Lung microvascular endothelial cell (primary cell): ENCODE results near the gene RPL29. TPM values are rescaled to one million over a fixed set of nuclear protein-coding genes. Genes with fewer than 3 reads are reported as not detected.
"Not testable (repeated sequence)": the region's sequence is repeated elsewhere in the genome, so short reads cannot be mapped to it uniquely, and the experiment has no call there.

Experiments used
- DNase-seq, 2 donors: peaks; one replicate each; pipeline versions ENCODE4 v3.0.0 to v3.0.0-alpha.2; 2010; ENCODE audit warnings: low read depth in 2 of 2
- total RNA-seq: library from RNA; depleted of rRNA; stranded (reverse); fragments of >200 nt; gene quantifications from 2 replicates; pipeline ENCODE4 v1.2.1, GENCODE V29; 2014

The RPL29 gene
- 760 and 1,004 TPM in 2 replicates for total RNA-seq

DNA sequence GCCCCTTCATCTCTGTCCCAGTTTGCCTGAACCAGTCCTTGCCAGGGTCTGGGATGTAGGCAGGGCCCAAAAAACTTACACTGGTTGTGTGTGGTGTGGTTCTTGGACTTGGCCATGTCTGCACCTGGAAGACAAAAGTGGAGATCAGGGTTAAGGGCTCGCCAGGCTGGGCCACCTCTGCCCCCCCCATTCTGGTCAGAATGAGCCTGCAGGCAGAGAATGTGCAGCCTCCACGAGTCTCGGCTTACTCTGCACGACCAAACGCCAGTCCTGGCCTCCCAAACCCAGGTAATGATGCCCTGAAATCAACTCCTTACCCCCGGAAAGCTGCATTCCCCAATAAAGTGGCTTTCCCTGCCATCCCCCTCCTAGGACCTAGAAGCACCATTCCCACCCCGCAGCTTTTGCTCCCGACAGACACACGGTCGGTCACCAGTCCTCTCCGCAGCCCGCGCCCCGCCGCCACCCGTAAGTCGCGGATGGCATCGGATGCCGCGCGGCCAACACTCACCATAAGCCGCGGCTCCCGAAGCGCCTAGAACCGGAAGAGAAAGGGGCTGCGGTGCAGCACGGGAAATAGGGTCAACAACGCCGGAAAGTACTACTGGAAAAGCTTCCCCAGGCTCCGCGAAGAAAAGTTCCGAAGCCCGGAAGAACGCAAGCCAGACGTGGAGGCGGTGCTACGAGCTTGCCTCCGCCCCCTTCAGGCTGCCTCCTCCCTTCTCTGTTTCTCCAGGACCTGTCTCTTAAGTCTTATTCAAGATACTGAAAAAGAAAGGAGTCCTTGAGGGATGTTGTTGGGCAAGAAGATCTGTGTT lies at the start of gene RPL29:
RPL29 (minus strand) TSS at position 550 of the 818 bp plus-strand sequence; CDS start at position 116, 434 bp downstream.
- DNase-seq = peak; percentile 95 to 97

DNA sequence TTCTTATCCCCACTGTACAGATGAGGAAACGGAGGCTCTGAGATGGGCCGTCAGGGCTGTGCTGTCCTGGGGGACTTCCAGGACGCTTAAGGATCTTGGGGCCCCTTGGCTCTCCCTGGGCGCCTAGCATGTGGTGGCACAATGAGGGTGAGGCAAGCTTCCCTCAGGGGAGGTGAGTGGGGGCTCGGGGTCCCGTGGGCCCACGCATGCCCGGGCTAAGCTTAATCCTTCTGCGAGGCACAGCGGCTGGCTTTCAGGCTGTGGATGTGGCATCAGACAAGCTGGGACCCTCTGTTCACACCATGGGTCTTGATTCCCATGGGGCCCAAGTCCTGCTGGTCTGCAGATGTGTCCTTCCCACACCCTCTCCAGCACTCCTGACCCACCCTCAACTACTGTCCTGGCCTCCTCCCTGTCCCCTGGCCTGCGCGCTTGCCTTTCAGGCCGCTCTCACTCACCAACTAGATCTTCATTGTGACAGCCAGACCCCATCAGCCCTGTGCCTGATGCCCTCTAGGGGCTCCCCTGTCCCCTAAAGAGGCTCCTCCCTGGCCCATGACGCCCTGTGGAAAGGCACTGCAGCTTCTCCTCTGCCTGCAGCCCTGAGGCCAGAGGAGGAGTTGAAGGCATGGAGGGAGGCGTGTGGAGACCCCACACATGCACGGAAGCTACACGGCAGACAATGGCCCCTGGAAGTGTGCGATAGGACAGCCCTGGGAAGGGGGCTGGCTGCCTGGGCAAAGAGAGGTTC lies 49.3 kb upstream of the RPL29 start:
- no peak for DNase-seq

DNA sequence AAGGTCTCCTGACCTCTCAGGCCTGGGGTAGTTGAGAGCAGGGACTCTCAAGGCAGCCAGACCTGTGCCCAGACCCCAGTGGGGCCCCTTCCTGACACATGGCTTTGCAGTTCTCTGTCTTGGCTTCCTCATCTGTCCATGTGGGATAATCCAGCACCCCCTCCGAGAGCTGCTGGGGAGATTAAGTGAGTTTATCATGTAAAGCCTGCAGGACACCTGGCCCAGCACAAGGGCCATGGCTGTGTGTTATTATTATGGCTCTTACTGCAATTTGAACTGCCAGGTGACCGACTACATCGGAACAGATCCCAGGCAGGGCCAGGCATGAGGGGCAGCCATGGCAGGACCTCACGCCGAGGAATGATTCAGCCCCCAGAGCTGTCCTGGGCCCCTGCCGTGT lies 48.1 kb upstream of the RPL29 start:
- no peak for DNase-seq

DNA sequence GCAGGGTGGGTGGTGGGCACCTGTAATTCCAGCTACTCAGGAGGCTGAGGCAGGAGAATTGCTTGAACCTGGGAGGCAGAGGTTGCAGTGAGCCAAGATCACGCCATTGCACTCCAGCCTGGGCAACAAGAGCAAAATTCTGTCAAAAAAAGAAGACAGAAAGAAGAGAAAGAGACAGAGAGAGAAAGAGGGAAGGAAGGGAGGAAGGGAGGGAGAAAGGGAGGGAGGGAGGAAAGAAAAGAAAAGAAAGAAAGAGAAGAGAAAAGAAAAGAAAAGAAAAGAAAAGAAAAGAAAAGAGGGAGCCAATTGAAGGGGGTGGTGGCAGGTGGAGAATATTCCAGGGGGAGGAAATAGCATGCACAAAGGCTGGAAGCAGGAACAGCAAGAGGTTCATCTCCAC lies 47.3 kb upstream of the RPL29 start:
- DNase-seq = not testable (repeated sequence)

DNA sequence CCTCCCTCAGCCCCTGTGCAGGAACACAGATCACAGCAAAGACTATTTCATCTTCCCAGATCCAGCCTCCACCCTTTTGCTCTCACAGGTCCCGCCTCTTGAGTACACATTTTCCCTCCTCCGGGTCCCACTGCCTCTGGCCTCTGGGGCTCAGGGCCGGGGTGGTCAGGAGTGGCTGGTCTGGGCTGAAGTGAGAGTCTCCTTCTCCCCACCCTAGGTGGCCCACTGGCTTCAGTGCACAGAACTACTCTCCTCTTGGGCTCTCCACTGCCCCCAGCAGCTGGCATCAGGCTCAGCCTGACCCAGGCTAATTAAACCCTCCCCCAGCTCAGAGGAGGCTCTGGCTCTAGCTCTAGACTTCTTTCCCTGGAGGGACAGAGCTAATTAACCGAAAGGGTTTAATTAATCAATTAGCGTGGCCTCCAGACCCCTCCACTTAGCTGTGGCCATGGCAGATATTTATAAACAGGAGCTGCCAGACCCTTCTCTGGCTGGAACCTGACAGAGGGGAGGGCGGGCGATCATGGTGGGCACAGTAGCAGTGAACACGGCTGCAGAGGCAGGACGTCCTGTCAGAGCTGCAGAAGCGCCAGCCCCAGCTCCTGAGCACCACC lies 45.5 kb upstream of the RPL29 start:
- no peak for DNase-seq

DNA sequence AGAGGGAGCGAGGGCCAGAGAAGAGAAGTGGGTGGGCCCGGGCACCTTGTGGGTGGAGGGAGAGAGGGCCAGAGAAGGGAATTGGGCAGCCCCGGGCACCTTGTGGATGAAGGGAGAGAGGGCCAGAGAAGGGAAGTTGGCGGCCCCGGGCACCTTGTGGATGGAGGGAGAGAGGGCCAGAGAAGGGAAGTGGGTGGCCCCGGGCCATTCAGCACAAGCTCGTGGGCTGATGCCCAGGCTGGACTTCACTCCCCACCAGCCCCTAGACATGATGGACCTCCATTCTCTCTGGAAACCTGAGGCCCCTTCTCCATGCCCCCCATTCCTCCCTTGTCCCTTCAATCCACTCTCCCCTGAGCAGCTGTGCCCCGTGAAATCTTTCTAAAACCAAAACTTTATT lies 44.9 kb upstream of the RPL29 start:
- no peak for DNase-seq

DNA sequence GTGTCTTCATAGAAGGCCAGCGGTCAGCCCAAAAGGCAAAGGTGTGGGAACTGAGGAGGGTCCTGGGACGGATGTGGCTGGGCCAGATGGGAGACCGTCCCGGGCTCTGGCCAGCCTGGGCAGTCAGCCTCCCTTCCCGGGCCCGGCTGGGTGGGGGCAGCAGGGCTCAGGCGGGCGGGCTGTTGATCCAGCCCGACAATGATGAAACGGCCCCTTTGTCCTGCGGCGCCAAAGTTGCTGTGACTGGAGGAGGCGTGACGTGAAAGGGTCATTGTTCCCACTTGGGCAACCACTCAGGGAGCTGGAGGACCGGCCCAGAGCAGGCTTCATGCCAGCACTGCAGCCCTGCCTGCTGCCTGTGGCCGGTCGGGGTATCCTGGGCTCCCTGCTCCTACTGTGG lies 44.2 kb upstream of the RPL29 start:
- DNase-seq = peak in 1 of 2 donors; percentile 55

DNA sequence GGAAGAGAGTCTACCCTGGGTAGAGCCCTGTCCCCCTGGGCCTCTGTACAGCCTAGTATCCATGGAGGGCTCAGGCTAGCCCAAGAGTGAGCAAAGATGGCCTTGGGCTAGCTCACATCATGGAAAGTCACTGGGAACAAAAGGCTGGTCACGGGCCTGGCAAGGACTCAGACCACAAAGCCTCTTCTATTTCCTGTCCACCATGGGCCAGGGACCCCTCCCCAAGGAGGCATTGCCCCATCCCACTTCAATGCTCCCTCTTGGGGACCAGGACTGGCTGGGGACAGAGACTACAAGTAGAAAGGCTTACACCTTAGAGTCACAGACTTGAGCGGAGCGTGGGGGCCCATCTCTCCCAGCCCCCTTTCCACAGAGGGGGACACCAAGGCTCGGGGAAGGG lies 43.7 kb upstream of the RPL29 start:
- no peak for DNase-seq

DNA sequence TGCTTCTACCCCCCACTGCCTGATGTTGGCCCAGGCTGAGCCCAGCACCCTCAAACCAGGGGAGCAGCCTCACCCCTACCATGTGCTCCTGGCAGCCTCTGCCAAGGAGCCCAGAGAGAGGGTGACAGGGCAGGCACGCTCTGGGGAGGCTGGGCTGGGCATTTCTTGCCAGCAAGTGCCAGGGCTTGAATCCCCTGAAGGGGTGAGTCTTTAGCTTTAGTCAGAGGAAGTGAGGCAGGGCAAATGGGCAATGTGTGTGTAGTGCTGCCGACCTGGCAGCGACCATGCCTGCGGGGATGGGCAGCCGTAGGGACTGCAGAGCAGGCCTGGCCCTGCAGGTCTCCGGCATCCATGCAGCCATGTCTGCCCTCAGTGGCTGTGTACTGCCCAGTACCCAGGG lies 42.5 kb upstream of the RPL29 start:
- DNase-seq = no peak

DNA sequence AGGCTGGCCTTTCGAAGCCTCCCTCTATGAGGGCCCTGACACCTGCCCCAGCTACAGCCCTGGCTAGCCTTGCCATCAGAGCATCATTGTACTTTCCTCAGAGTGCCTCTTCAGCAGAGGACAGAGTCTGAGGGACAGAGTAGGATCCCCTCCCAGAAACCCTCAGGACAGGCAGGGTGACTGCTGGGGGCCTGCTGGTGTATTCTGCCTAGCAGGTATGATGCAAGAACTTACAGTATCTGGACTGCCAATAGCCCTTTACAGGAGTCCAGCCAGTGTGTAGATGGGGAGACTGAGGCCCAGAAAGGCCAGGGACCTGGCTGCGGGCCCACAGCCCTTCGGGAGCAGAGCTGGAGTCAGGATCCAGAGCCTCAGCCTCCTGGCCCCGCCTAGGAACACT lies 41.6 kb upstream of the RPL29 start:
- DNase-seq = no peak

DNA sequence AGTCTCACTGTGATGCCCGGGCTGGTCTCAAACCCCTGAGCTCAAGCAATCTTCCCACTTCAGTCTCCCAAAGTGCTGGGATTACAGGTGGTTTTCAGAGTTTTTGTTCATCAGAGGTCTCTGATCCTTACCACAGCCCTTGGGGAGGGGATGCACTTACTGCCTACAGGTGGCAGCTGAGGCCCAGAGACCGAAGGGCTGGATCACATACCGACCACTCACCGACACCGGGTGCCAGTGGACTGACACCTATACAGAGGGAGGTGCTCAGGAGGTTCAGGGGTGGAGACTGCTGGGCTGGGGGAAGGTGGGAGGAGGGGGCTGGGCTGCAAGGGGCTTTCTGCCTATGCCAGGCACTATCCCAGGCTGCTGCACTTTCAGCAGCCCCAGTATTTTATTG lies 41.1 kb upstream of the RPL29 start:
- DNase-seq = no peak

DNA sequence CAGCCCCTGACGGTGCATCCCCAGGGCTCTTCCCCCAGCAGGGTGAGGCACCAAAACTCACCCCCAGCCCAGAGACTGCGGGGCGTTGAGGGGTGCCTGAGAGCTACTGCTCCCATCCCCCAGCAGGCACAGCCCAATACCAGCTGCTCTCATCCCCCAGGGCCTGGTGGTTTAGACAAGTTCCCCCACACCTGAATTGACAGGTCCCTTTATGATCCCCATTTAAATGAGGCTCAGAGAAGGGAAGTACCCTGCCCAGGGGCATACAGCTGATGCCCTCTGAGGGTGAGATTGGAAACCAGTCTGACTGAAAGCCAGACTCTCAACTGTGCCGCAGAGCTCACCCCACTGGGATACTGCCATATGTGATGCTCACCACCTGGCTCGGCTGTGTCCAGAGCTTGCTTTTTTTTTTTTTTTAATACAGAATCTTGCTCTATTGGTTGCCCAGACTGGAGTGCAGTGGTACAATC lies 40.6 kb upstream of the RPL29 start:
- no peak for DNase-seq

DNA sequence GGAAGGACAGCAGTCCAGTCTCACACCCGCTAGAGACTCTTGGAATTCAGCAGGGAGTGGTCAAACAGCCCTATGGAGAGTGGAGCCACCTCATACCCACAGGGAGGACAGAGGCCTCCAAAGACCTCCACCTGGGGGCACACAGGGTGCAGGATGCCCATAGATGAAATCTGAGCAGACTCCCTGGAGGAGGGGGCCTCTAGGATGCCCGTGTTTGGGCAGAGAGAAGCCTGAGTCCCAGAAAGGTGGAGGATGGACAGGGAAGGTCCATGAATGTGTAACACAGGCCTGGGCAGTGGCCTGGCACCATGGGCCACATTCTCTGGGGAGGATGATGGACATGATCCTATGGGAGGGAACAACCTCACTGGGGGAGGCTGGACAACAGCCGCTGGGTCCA lies 39.0 kb upstream of the RPL29 start:
- no peak for DNase-seq

DNA sequence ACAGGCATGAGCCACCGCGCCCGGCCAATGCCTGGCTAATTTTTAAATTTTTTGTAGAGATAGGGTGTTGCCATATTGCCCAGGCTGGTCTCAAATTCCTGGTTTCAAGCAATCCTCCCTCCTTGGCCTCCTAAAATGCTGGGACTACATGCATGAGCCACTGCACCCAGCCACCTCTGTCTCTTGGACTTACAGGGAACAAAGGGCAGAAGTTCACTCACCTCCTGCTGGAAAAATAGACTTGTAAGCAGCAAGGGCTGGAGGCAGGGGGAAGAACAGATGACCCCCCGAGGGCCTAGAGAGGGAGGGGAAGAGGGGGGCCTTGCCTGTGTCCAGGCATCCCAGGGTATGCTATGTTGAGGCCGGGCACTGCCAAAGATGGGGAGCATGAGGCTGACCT lies 38.5 kb upstream of the RPL29 start:
- DNase-seq = no peak

DNA sequence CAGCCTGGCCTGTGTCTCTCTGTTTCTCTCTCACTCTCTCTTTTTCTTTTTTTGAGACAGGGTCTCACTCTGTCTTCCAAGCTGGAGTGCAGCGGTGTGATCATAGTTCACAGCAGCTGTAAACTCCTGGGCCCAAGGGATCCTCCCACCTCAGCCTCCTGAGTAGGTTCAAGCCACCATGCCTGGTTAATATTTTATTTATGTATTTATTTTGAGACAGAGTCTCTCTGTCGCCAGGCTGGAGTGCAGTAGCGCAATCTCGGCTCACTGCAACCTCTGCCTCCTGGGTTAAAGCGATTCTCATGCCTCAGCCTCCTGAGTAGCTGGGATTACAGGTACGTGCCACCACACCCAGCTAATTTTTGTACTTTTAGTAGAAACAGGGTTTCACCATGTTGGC lies 38.1 kb upstream of the RPL29 start:
- DNase-seq = not testable (repeated sequence)

DNA sequence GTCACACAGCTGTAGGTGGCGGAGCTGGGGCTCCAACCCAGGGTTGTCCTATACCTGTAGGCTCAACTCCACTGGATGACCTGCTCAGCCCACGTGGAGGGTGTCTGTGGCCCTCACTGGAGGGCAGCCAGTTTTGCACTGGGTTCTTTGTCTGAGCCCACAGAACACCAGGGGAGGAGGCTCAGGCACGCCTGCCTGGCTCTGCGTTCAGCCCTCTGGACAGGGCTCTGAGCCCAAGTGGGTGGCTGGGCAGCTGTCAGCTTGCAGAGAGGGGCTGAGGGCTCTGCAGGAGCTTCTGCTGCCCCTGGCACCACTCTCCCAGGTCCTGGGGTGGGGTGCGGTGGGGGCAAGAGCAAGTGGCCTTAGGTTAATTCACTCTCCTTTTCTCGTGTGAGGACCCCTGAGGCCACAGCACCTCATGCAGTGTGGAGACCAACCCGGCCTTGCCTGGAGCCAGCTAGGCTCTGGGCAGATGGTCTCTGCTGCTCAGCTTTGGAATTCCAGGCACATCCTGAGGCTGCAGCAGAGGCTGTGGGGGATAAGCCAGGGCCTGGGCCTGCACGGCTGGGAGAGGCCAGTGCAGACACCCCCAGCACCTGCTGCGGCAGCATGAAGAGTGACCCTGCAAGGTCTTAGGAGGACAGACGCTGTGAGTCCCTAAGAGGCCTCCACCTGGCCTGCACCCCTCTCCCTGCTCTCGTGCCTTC lies 37.2 kb upstream of the RPL29 start:
- no peak for DNase-seq

DNA sequence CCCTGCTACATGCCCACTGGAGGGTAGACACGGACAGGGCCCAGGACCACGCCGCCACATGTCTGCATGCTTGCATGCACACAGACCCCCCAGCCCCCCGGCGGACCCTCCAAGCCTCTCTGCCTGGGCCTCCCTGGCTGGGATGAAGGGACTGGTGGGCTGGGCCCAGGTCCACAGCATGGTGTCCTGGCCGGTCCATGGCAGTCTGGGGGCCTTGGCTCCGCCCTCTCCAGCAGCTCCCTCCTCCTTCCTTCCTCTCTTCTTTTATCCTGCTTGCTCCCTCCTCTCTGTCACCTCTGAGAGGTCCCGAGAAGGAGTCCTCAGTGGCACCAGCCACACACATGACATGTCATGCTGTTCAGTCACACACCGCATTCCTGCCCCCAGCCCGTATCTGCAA lies 36.2 kb upstream of the RPL29 start:
- DNase-seq = no peak

DNA sequence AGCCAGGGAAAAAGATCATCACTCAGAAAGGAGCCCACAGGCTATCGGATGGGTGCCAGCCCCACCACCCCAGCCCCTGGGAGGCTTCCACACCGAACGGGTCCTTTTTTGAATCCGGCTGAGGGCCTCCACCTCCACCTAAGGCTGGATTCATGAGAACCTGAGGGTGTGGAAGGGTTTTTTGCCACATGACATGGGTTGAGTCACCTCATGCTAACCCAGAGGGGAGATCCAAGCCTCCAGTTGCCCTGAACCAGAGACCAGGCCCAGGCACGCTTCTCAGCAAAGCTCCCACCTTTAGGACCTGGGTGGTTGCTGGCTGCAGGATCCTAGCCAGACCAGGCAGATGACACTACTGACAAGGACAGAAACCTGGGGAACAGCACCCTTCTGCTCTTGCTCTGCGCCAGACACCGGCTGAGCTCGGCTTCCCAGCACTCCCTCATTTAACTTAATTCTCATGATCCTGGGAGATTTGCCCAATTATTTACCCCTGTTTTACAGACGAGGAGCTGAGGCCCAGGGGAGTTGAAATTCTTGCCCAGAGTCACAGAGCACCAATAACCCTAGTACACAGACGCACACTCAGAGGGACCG lies 35.1 kb upstream of the RPL29 start:
- DNase-seq = no peak

DNA sequence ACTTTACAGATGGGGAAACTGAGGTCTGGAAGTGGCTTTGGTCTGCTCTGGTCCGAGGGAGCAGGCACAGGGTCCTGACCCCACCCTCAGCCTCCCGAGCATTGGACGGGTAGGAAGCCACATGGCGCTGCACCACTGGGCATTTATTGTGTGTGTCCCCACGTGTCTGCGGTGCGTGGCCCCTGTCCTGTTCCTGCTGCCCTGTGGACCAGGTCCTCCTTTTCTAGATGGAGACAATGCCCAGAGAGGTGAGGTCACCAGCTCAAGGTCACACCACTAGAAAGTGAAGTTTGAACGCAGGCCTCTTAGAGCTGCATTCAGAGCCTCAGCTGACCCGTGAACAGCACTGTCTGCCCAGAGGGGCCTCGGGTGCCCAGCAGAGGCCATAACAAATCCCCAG lies 33.8 kb upstream of the RPL29 start:
- DNase-seq = no peak

DNA sequence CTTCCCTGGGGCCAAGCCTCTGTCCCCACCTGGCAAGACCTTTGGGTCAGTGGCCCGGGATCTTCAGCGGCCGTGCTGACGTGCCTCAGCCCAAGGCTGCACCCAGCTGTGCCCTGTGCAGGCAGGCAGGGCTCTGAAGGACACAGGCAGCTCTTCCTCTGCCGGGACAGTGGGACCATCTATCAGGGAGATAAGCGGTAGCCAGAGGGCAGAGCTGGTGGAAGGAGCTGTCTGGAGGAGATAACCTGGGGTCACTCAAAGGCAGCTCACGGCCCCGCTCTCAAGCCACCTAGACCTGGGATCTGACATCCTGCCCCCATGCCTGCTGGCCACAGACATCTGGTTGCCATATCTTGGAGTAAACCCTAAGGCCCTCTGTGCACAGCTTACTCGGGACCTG lies 33.4 kb upstream of the RPL29 start:
- no peak for DNase-seq

DNA sequence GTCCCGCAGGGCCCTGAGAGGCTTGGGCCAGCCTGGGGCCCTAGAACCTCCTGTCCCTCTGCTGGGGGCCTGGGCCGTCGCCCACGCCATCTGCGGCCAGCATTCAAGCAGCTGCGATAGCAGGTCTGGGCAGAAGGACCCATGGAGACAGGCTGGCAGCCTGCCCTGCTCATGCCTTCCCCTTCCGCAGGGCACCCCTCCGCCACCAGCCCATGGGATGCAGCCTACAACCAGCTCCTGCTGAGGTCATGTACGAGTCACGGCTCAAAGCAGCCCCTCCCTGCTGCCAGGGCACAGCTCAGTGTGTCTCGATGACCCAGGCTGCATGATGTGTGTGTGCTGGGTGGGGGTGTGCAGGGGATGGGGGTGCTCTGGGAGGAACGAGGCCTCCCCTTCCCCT lies 32.9 kb upstream of the RPL29 start:
- DNase-seq = no peak
